ENCODE measurements around the gene MAP2K1. TPM values are rescaled to one million over a fixed set of nuclear protein-coding genes. Genes with fewer than 3 reads are reported as not detected.

The MAP2K1 gene
- total and polyA plus RNA-seq, 11 donors, result 15.8 to 164 (median 39.3) TPM

GRCh38 chr15:66488525-66488924 is 101.8 kb downstream of the MAP2K1 start:
- TF ChIP-seq POLR2A (IDR thresholded peaks at IDR 0.05), result no peak
- TF ChIP-seq CTCF (IDR thresholded peaks at IDR 0.05), result no peak
- H3K27me3 ChIP-seq, result no peaks in the 10 kb centered on the region
- H3K36me3 ChIP-seq, result peaks cover 0 to 93% (median 80%) of the 10 kb centered on the region in 9 donors
- intact Hi-C loops (cut with DNase I), result no loop called here
- no peak overlapping the region for H3K27ac ChIP-seq
- H3K4me3 ChIP-seq, result no peak overlapping the region
- WGBS, 4 donors, result 91 to 99% (median 94%) methylated on average over 5 of the region's 5 CpGs
- no peaks in the 10 kb centered on the region for H3K9me3 ChIP-seq
- DNase-seq (no peak), ATAC-seq (no peak)
- H3K4me1 ChIP-seq, result peaks cover 0 to 10% (median 0%) of the 10 kb centered on the region in 12 donors

- no peak overlapping the region for H3K27ac ChIP-seq
- H3K36me3 ChIP-seq, result peaks cover 0 to 100% (median 87%) of the 10 kb centered on the region in 9 donors
- intact Hi-C loops (cut with DNase I), result no loop called here
- 71 to 76% (median 73%) methylated on average over 6 of the region's 6 CpGs for WGBS, 4 donors
- ATAC-seq (peak in 3 of 4 donors; percentile 30 to 64 (median 44)), DNase-seq (no peak)
- H3K4me3 ChIP-seq, result no peak overlapping the region
- no peaks in the 10 kb centered on the region for H3K27me3 ChIP-seq
- no peaks in the 10 kb centered on the region for H3K9me3 ChIP-seq
- TF ChIP-seq POLR2A (IDR thresholded peaks at IDR 0.05) (no peak), CTCF (IDR thresholded peaks at IDR 0.05) (no peak)
- peaks cover 0 to 15% (median 0%) of the 10 kb centered on the region in 12 donors for H3K4me1 ChIP-seq
Measured at GRCh38 chr15:66489179-66489791, 102.6 kb downstream of the MAP2K1 start.

GRCh38 chr15:66491846-66492245 is 105.1 kb downstream of the MAP2K1 start:
- ATAC-seq (peak in 1 of 4 donors; percentile 26), DNase-seq (no peak)
- Histone ChIP-seq H3K36me3 (peaks cover 0 to 92% (median 87%) of the 10 kb centered on the region in 9 donors), H3K9me3 (no peaks in the 10 kb centered on the region), H3K27ac (no peak overlapping the region), H3K4me3 (no peak overlapping the region), H3K4me1 (peaks cover 2 to 35% (median 9%) of the 10 kb centered on the region in 12 donors), H3K27me3 (no peaks in the 10 kb centered on the region)
- TF ChIP-seq CTCF (IDR thresholded peaks at IDR 0.05) (no peak), POLR2A (IDR thresholded peaks at IDR 0.05) (no peak)
- 81 to 87% (median 82%) methylated on average over 3 of the region's 3 CpGs for WGBS, 4 donors
- intact Hi-C loops (cut with DNase I), result loop anchor here in 1 of 10 donors (10.0 kb wide), 1 partner anchor 137 kb away; the partner anchor contains the start of gene TIPIN

GRCh38 chr15:66494262-66494661 is 107.5 kb downstream of the MAP2K1 start:
- H3K4me1 ChIP-seq, result peaks cover 4 to 47% (median 16%) of the 10 kb centered on the region in 12 donors
- TF ChIP-seq POLR2A (IDR thresholded peaks at IDR 0.05) (no peak), CTCF (IDR thresholded peaks at IDR 0.05) (no peak)
- no peaks in the 10 kb centered on the region for H3K27me3 ChIP-seq
- H3K4me3 ChIP-seq, result no peak overlapping the region
- no peaks in the 10 kb centered on the region for H3K9me3 ChIP-seq
- WGBS, 4 donors, result 80 to 87% (median 84%) methylated on average over 2 of the region's 2 CpGs
- DNase-seq, result no peak
- peaks cover 0 to 84% (median 78%) of the 10 kb centered on the region in 9 donors for H3K36me3 ChIP-seq
- no peak overlapping the region for H3K27ac ChIP-seq
- no peak for ATAC-seq
- intact Hi-C loops (cut with DNase I), result loop anchor here in 2 of 10 donors (2.0 to 10.0 kb wide), 2 partner anchors 107 to 139 kb away; partner anchors contain the start of genes MAP2K1 (in 1 of the 2) and TIPIN (in 1 of the 2)
